ENCODE results near the gene RNU5B-1. TPM values are rescaled to one million over a fixed set of nuclear protein-coding genes. Genes with fewer than 3 reads are reported as not detected.

Gene RNU5B-1
- polyA plus RNA-seq, 3 donors: not detected

- Histone ChIP-seq H3K4me2 (replicated peaks; ENCODE audit: extremely low read depth, low read length, poor library complexity, severe bottlenecking) (no peak overlapping the region), H3K36me3 (replicated peaks in 1 of 2; ENCODE audit: control insufficient read depth in 1 of 2, insufficient read depth in 2 of 2, low read length in 2 of 2) (peaks cover 8 to 26% of the 10 kb centered on the region in 2 donors), H3K79me2 (ENCODE audit: insufficient read depth, low read length) (no peaks in the 10 kb centered on the region), H4K20me1 (ENCODE audit: insufficient read depth, low read length) (no peaks in the 10 kb centered on the region), H3K9ac (ENCODE audit: insufficient read depth, low read length, poor library complexity, severe bottlenecking) (no peak overlapping the region), H3K4me3 (replicated peaks in 1 of 3; ENCODE audit: low read depth in 2 of 3, low read length in 3 of 3) (no peak overlapping the region), H3K27me3 (ENCODE audit: control insufficient read depth in 2 of 2, insufficient read depth in 2 of 2, low read length in 2 of 2) (no peaks in the 10 kb centered on the region), H3K4me1 (ENCODE audit: control insufficient read depth in 1 of 2, insufficient read depth in 2 of 2, low read length in 2 of 2) (no peaks in the 10 kb centered on the region), H3K9me3 (replicated peaks in 1 of 2; ENCODE audit: control insufficient read depth in 1 of 2, insufficient read depth in 1 of 2, low read length in 2 of 2) (no peaks in the 10 kb centered on the region), H3K27ac (ENCODE audit: low read depth in 1 of 2, low read length in 2 of 2) (no peak overlapping the region), H2AFZ (ENCODE audit: insufficient read depth, low read depth, low read length, poor library complexity, severe bottlenecking) (no peak overlapping the region)
- intact Hi-C loops (cut with micrococcal nuclease): no loop called here
- Mint-ChIP-seq H3K9me3 (no peaks in the 10 kb centered on the region), H3K27ac (no peak overlapping the region), H3K4me1 (peaks cover 2% of the 10 kb centered on the region), H3K27me3 (ENCODE audit: low read depth in 3 of 3) (no peaks in the 10 kb centered on the region), H3K36me3 (peaks cover 26 to 32% of the 10 kb centered on the region in 2 donors), H3K4me3 (no peak overlapping the region)
- DNase-seq: no peak
- TF ChIP-seq CTCF (IDR thresholded peaks at IDR 0.05): no peak
- WGBS (ENCODE audit: insufficient coverage): no CpG with 5 or more reads among the region's 5 CpGs
Observed at GRCh38 chr15:65266469-65266868, 38.0 kb upstream of the RNU5B-1 start.

- intact Hi-C loops (cut with micrococcal nuclease): no loop called here
- H3K36me3 ChIP-seq (replicated peaks in 1 of 2; ENCODE audit: control insufficient read depth in 1 of 2, insufficient read depth in 2 of 2, low read length in 2 of 2): peaks cover 0 to 12% of the 10 kb centered on the region in 2 donors
Observed at GRCh38 chr15:65268411-65268810, 36.1 kb upstream of the RNU5B-1 start.

More at GRCh38 chr15:65268411-65268810, 36.1 kb upstream of the RNU5B-1 start:
- Histone ChIP-seq H3K27ac (ENCODE audit: low read depth in 1 of 2, low read length in 2 of 2) (no peak overlapping the region), H3K4me3 (replicated peaks in 1 of 3; ENCODE audit: low read depth in 2 of 3, low read length in 3 of 3) (no peak overlapping the region), H3K27me3 (ENCODE audit: control insufficient read depth in 2 of 2, insufficient read depth in 2 of 2, low read length in 2 of 2) (no peaks in the 10 kb centered on the region), H3K9me3 (replicated peaks in 1 of 2; ENCODE audit: control insufficient read depth in 1 of 2, insufficient read depth in 1 of 2, low read length in 2 of 2) (no peaks in the 10 kb centered on the region), H3K4me2 (replicated peaks; ENCODE audit: extremely low read depth, low read length, poor library complexity, severe bottlenecking) (no peak overlapping the region), H3K4me1 (ENCODE audit: control insufficient read depth in 1 of 2, insufficient read depth in 2 of 2, low read length in 2 of 2) (no peaks in the 10 kb centered on the region), H3K9ac (ENCODE audit: insufficient read depth, low read length, poor library complexity, severe bottlenecking) (no peak overlapping the region), H4K20me1 (ENCODE audit: insufficient read depth, low read length) (no peaks in the 10 kb centered on the region), H3K79me2 (ENCODE audit: insufficient read depth, low read length) (no peaks in the 10 kb centered on the region), H2AFZ (ENCODE audit: insufficient read depth, low read depth, low read length, poor library complexity, severe bottlenecking) (no peak overlapping the region)
- no peak for DNase-seq
- no peak for TF ChIP-seq CTCF (IDR thresholded peaks at IDR 0.05)
- peaks cover 9 to 15% of the 10 kb centered on the region in 2 donors for H3K36me3 Mint-ChIP-seq
- H3K4me3 Mint-ChIP-seq: no peak overlapping the region
- H3K27me3 Mint-ChIP-seq (ENCODE audit: low read depth in 3 of 3): no peaks in the 10 kb centered on the region
- H3K4me1 Mint-ChIP-seq: peaks cover 2% of the 10 kb centered on the region
- H3K27ac Mint-ChIP-seq: no peak overlapping the region
- WGBS (ENCODE audit: insufficient coverage): 100% methylated on average over 2 of the region's 4 CpGs
- no peaks in the 10 kb centered on the region for H3K9me3 Mint-ChIP-seq

Data from CD14-positive monocyte (primary cell).